Type B pancreatic cell (in vitro differentiated cells): ENCODE results near the gene INO80D. TPM values are rescaled to one million over a fixed set of nuclear protein-coding genes. Genes with fewer than 3 reads are reported as not detected.
"Not testable (repeated sequence)": the region's sequence is repeated elsewhere in the genome, so short reads cannot be mapped to it uniquely, and the experiment has no call there.

Experiments used
- DNase-seq: peaks from one replicate; pipeline ENCODE4 v3.0.0; 2021; ENCODE audit warnings: mixed read lengths; ENCODE audit not compliant: unreplicated experiment; ENCODE audit errors: extremely low spot score
- H3K27ac Mint-ChIP-seq: 2 replicates; pipeline ENCODE4 v1.8.0; 2021; ENCODE audit warnings: mild to moderate bottlenecking, mixed read lengths
- H3K27me3 Mint-ChIP-seq: 2 replicates; pipeline ENCODE4 v1.8.0; 2021; ENCODE audit warnings: mixed read lengths
- H3K36me3 Mint-ChIP-seq: 2 replicates; pipeline ENCODE4 v1.8.0; 2021; ENCODE audit warnings: mixed read lengths
- H3K4me1 Mint-ChIP-seq: one replicate; pipeline ENCODE4 v1.8.0; 2021; ENCODE audit warnings: mixed read lengths; ENCODE audit not compliant: unreplicated experiment
- H3K4me3 Mint-ChIP-seq: 2 replicates; pipeline ENCODE4 v1.8.0; 2021; ENCODE audit warnings: mild to moderate bottlenecking, mixed read lengths
- H3K9me3 Mint-ChIP-seq: 2 replicates; pipeline ENCODE4 v1.8.0; 2021; ENCODE audit warnings: mixed read lengths
- CTCF ChIP-seq: fragments of 200-600 bp; sonication (generic); conservative IDR thresholded peaks from 2 replicates; pipeline ENCODE4 v1.5.0; 2021; ENCODE audit warnings: antibody characterized with exemption, mild to moderate bottlenecking
- total RNA-seq: library from RNA; stranded (reverse); gene quantifications from 2 replicates; pipeline ENCODE4 v1.2.1, GENCODE V29; 2021; ENCODE audit warnings: low replicate concordance

The INO80D gene
- total RNA-seq, 1 donor from 2014 or later = 20.4 TPM

DNA sequence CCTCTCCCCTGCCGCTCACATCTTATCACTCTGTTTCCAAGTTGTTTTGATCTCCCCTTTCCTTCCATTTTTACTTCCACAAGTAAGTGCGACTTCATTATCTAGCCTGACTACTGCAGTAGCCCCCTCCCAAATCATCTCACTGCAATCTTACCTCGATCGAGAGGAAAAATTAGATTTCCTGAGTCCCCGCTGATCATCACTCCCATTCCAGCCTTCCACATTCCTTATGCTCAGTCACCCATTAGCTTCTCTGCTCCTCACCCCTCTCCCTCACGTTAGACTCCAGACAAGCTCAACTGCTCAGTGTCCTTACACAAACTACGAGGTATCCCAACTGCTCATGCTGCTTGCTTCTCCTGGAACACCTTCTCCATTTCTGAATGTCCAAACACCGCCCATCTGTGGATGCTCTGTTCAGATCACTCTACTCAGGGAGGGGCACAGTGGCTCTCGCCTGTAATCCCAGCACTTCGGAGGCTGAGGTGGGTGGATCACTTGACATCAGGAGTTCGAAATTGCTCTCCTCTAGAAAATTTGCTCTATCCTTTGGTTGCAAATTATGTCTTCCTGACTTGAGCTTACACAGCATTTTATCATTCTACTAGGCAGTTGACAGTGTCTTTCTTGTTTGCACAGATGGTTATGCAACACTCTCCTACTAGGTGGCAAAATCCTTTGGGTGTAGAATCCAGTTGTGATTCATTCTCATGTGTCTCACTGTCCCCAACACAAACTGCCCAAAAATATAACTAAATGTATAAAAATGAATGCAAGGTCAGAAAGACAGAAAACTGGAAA, 96.5 kb downstream of the INO80D start:
- no peak overlapping the region for H3K27ac Mint-ChIP-seq
- H3K9me3 Mint-ChIP-seq = no peaks in the 10 kb centered on the region
- peaks cover 12% of the 10 kb centered on the region for H3K4me1 Mint-ChIP-seq
- peaks cover 3% of the 10 kb centered on the region for H3K36me3 Mint-ChIP-seq
- no peak for TF ChIP-seq CTCF
- no peak for DNase-seq
- H3K4me3 Mint-ChIP-seq = no peak overlapping the region
- no peaks in the 10 kb centered on the region for H3K27me3 Mint-ChIP-seq

DNA sequence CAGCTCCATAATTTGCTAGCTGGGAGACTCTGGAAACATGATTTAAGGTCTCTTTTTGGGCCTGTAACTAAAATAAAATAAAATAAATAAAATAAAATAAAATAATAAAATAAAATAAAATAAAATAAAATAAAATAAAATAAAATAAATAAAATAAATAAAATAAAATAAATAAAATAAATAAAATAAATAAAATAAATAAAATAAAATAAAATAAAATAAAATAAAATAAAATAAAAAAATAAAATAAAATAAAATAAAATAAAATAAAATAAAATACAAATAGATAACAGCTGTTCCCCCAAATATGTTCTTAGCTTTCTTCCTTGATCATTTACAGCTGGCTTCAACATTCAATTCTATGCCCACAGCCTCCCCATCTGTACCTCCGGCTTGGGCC, 97.3 kb downstream of the INO80D start:
- DNase-seq, H3K36me3 Mint-ChIP-seq, H3K4me3 Mint-ChIP-seq, H3K27ac Mint-ChIP-seq, H3K9me3 Mint-ChIP-seq, H3K27me3 Mint-ChIP-seq: not testable (repeated sequence)
- peaks cover 12% of the 10 kb centered on the region for H3K4me1 Mint-ChIP-seq

- H3K9me3 Mint-ChIP-seq = no peaks in the 10 kb centered on the region
- H3K27ac Mint-ChIP-seq = no peak overlapping the region
- no peaks in the 10 kb centered on the region for H3K27me3 Mint-ChIP-seq
- H3K4me1 Mint-ChIP-seq = peaks cover 12% of the 10 kb centered on the region
- no peak overlapping the region for H3K4me3 Mint-ChIP-seq
- no peak for DNase-seq
- no peak for TF ChIP-seq CTCF
- no peaks in the 10 kb centered on the region for H3K36me3 Mint-ChIP-seq
These were observed 97.7 kb downstream of the INO80D start for GRCh38 chr2:205988274-205988673.

GRCh38 chr2:205986334-205986733, 99.6 kb downstream of the INO80D start:
- H3K36me3 Mint-ChIP-seq, H3K4me3 Mint-ChIP-seq, H3K27me3 Mint-ChIP-seq, H3K9me3 Mint-ChIP-seq, DNase-seq, H3K27ac Mint-ChIP-seq: not testable (repeated sequence)
- peaks cover 12% of the 10 kb centered on the region for H3K4me1 Mint-ChIP-seq

DNA sequence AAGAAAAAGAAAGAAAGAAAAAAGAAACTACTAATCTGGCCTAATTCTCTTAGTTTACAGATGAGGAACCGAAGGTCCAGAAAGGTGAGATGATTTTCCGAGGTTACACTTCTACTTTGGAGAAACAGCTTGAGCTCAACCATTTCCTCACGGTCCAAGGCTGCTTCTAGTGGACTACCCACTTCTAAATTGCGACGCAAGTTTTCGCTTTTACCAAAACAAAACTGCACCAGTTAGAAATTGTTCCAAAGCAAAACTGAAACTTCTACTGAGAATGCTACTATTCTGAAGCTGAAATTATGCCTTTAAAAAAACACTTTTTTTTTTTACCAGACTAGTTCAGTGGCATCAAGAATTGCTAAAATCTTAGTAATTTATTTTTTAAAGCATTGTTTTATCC, 101.6 kb downstream of the INO80D start:
- Mint-ChIP-seq H3K27me3 (no peaks in the 10 kb centered on the region), H3K4me3 (no peak overlapping the region), H3K36me3 (no peaks in the 10 kb centered on the region), H3K27ac (no peak overlapping the region), H3K4me1 (peaks cover 10% of the 10 kb centered on the region), H3K9me3 (no peaks in the 10 kb centered on the region)
- no peak for DNase-seq
- TF ChIP-seq CTCF = no peak

DNA sequence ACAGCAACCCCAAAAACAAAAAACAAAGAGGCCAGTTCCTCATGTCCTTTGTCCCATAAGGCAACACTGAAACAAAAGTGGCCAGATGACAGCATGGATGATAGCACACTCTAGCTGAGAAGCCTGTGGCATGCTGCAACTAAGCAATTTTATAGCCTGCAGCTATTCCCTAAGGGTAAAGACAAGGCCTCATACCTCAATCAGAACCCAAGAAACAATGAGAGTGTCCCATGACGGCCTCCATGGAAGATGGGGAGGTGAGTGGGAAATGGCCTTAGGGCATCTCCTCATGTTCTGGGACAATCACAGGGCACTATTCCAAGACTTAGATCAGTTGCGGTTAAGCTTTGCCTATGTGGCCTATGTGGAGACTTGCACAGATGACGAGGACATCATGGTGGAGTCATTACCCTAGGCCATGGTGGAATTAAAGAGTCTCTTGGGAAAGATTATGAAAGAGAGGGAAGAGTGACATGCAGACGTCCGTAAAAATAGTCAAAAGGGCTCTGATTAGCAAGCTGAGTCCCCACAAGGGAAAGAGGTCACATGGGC, 103.1 kb downstream of the INO80D start:
- H3K9me3 Mint-ChIP-seq = no peaks in the 10 kb centered on the region
- H3K27me3 Mint-ChIP-seq = no peaks in the 10 kb centered on the region
- no peak overlapping the region for H3K4me3 Mint-ChIP-seq
- H3K27ac Mint-ChIP-seq = no peak overlapping the region
- peaks cover 7% of the 10 kb centered on the region for H3K4me1 Mint-ChIP-seq
- no peaks in the 10 kb centered on the region for H3K36me3 Mint-ChIP-seq
- no peak for TF ChIP-seq CTCF
- DNase-seq = no peak

GRCh38 chr2:205978728-205979127, 107.2 kb downstream of the INO80D start:
- H3K9me3 Mint-ChIP-seq, H3K27ac Mint-ChIP-seq, H3K4me3 Mint-ChIP-seq, H3K36me3 Mint-ChIP-seq, H3K27me3 Mint-ChIP-seq, DNase-seq: not testable (repeated sequence)
- peaks cover 10% of the 10 kb centered on the region for H3K4me1 Mint-ChIP-seq

- H3K27ac Mint-ChIP-seq, H3K9me3 Mint-ChIP-seq, H3K27me3 Mint-ChIP-seq: not testable (repeated sequence)
These were observed 108.3 kb downstream of the INO80D start for GRCh38 chr2:205977699-205978098.

DNA sequence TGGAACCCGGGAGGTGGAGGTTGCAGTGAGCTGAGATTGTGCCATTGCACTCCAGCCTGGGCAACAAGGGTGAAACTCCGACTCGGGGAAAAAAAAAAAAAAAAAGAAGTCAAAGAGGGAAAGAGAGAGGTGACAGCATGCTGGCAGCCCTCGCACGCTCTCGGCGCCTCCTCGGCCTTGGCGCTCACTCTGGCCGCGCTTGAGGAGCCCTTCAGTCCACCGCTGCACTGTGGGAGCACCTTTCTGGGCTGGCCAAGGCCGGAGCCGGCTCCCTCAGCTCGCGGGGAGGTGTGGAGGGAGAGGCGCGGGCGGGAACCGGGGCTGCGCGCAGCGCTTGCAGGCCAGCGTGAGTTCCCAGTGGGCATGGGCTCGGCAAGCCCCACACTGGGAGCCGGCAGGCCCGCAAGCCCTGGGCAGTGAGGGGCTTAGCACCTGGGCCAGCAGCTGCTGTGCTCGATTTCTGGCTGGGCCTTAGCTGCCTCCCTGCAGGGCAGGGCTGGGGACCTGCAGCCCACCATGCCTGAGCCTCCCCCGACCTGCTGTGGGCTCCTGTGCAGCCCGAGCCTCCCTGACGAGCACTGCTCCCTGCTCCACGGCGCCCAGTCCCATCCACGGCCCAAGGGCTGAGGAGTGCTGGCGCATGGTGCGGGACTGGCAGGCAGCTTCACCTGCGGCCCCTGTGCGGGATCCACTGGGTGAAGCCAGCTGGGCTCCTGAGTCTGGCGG, 108.9 kb downstream of the INO80D start:
- H3K9me3 Mint-ChIP-seq, H3K27ac Mint-ChIP-seq, H3K27me3 Mint-ChIP-seq, DNase-seq, H3K36me3 Mint-ChIP-seq, H3K4me3 Mint-ChIP-seq: not testable (repeated sequence)
- peaks cover 11% of the 10 kb centered on the region for H3K4me1 Mint-ChIP-seq

More at GRCh38 chr2:205977699-205978098, 108.3 kb downstream of the INO80D start:
- H3K4me3 Mint-ChIP-seq, DNase-seq, H3K36me3 Mint-ChIP-seq: not testable (repeated sequence)
- peaks cover 10% of the 10 kb centered on the region for H3K4me1 Mint-ChIP-seq
